ENCODE measurements around the gene CCDC30. TPM values are rescaled to one million over a fixed set of nuclear protein-coding genes. Genes with fewer than 3 reads are reported as not detected.

The CCDC30 gene
- total RNA-seq, 1 donor from 2014 or later, result 3.0 TPM

DNA sequence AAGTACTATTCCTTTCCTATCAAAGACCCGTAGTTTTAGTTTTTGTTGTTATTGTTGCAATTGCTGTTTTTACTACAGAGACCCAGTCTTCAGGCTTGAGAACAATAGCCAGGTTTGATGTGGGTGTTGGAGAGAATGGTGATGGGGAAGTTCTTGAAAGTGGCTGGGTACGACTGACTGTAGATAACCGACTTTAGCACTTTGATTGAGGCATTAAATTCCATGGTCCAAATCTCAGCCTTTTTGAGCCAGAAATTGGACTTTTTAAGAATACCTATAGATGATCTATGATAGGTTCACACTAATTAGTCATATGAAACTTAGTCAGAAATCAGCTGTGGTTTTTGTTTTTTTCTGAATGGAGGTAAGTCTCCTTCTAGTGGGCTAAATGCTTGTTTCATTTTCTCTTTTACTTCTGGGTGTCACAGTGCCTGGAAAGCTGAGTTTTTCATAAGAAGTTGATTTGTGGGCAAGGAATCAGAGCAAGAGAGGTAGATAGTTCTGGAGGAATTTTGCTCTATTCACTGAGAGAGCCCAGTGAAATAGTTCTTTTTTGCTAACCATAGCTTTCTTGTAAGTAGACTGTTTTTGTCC is 197.9 kb downstream of the CCDC30 start:
- no peak overlapping the region for H3K27ac Mint-ChIP-seq (ENCODE audit: unreplicated experiment)
- no peak for DNase-seq
- H3K9me3 Mint-ChIP-seq (ENCODE audit: unreplicated experiment), result peaks cover 2% of the 10 kb centered on the region
- H3K36me3 Mint-ChIP-seq (ENCODE audit: unreplicated experiment), result no peaks in the 10 kb centered on the region
- TF ChIP-seq, protein P1, sequence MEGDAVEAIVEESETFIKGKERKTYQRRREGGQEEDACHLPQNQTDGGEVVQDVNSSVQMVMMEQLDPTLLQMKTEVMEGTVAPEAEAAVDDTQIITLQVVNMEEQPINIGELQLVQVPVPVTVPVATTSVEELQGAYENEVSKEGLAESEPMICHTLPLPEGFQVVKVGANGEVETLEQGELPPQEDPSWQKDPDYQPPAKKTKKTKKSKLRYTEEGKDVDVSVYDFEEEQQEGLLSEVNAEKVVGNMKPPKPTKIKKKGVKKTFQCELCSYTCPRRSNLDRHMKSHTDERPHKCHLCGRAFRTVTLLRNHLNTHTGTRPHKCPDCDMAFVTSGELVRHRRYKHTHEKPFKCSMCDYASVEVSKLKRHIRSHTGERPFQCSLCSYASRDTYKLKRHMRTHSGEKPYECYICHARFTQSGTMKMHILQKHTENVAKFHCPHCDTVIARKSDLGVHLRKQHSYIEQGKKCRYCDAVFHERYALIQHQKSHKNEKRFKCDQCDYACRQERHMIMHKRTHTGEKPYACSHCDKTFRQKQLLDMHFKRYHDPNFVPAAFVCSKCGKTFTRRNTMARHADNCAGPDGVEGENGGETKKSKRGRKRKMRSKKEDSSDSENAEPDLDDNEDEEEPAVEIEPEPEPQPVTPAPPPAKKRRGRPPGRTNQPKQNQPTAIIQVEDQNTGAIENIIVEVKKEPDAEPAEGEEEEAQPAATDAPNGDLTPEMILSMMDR (IDR thresholded peaks at IDR 0.05; ENCODE audit: partially characterized antibody, unreplicated experiment), result no peak
- H3K27me3 Mint-ChIP-seq (ENCODE audit: unreplicated experiment), result no peaks in the 10 kb centered on the region
- no peak overlapping the region for H3K4me3 Mint-ChIP-seq (ENCODE audit: unreplicated experiment)
- H3K4me1 Mint-ChIP-seq (ENCODE audit: low read depth, unreplicated experiment), result peaks cover 8% of the 10 kb centered on the region

DNA sequence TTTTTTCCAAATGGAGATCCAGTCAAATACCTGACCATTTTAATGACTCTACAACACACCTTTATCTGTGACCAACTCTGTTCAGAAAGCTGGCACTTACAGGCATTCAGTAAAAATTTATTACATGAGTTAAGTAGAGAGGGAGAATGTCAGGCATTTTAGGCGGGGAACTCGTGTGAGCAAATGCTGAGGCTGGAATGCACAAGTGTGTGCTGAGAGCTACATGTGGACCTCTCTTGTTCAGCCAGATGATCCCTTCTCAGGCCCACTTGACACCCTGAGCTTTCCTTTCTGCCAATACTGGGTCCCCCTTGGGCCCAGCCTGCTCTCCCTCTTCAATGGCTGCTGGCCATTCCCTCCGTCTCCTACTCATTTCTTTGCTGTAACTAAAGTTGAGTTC is 206.8 kb downstream of the CCDC30 start:
- H3K9me3 Mint-ChIP-seq (ENCODE audit: unreplicated experiment), result no peaks in the 10 kb centered on the region
- no peak for DNase-seq
- TF ChIP-seq, protein P1 (IDR thresholded peaks at IDR 0.05; ENCODE audit: partially characterized antibody, unreplicated experiment), result no peak
- H3K4me1 Mint-ChIP-seq (ENCODE audit: low read depth, unreplicated experiment), result no peaks in the 10 kb centered on the region
- peaks cover 5% of the 10 kb centered on the region for H3K36me3 Mint-ChIP-seq (ENCODE audit: unreplicated experiment)
- peaks cover 2% of the 10 kb centered on the region for H3K27me3 Mint-ChIP-seq (ENCODE audit: unreplicated experiment)
- no peak overlapping the region for H3K4me3 Mint-ChIP-seq (ENCODE audit: unreplicated experiment)
- H3K27ac Mint-ChIP-seq (ENCODE audit: unreplicated experiment), result no peak overlapping the region

DNA sequence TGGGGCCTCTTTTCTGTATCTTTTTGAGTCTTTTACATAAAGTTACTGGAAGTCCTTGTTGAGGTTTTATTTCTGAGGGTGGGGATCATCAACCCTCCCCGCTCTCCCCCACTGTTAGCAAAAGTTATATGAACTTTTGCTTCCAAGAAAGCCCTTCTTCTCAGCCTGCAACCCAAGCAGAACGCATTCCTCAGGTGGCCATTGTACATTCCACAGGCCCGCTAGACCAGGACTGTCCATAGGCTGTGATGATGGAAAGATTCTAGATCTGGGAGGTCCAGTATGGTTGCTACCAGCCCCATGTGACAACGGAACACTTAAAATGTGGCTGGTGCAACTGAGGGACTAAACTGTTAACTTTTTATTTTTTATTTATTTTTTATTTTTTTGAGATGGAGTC is 207.3 kb downstream of the CCDC30 start:
- peaks cover 5% of the 10 kb centered on the region for H3K36me3 Mint-ChIP-seq (ENCODE audit: unreplicated experiment)
- H3K27ac Mint-ChIP-seq (ENCODE audit: unreplicated experiment), result no peak overlapping the region
- TF ChIP-seq, protein P1 (IDR thresholded peaks at IDR 0.05; ENCODE audit: partially characterized antibody, unreplicated experiment), result no peak
- peaks cover 2% of the 10 kb centered on the region for H3K27me3 Mint-ChIP-seq (ENCODE audit: unreplicated experiment)
- no peaks in the 10 kb centered on the region for H3K9me3 Mint-ChIP-seq (ENCODE audit: unreplicated experiment)
- no peaks in the 10 kb centered on the region for H3K4me1 Mint-ChIP-seq (ENCODE audit: low read depth, unreplicated experiment)
- DNase-seq, result no peak
- no peak overlapping the region for H3K4me3 Mint-ChIP-seq (ENCODE audit: unreplicated experiment)

DNA sequence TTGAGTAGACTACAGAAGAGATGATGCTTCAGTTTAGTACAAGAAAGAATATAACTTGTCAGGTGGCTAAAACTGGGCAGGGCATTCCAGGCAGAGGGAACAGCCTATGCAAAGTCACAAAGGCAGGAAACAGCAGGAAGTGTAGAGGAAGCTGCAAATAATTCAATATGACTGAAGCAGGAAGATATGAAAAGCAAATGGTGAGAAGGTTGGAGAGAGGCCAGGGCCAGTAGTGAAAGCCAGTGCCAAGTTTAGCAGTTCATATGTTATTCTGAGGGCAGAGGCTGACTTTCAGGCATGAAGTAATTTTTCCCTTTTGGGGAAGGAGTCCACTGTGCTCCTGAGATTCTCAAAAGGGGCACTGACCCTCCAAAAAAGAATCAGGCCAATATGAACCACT is 211.1 kb downstream of the CCDC30 start:
- Mint-ChIP-seq H3K27me3 (ENCODE audit: unreplicated experiment) (no peaks in the 10 kb centered on the region), H3K4me3 (ENCODE audit: unreplicated experiment) (no peak overlapping the region), H3K27ac (ENCODE audit: unreplicated experiment) (no peak overlapping the region), H3K4me1 (ENCODE audit: low read depth, unreplicated experiment) (no peaks in the 10 kb centered on the region), H3K9me3 (ENCODE audit: unreplicated experiment) (no peaks in the 10 kb centered on the region), H3K36me3 (ENCODE audit: unreplicated experiment) (peaks cover 5% of the 10 kb centered on the region)
- TF ChIP-seq, protein P1 (IDR thresholded peaks at IDR 0.05; ENCODE audit: partially characterized antibody, unreplicated experiment), result no peak
- DNase-seq, result no peak

DNA sequence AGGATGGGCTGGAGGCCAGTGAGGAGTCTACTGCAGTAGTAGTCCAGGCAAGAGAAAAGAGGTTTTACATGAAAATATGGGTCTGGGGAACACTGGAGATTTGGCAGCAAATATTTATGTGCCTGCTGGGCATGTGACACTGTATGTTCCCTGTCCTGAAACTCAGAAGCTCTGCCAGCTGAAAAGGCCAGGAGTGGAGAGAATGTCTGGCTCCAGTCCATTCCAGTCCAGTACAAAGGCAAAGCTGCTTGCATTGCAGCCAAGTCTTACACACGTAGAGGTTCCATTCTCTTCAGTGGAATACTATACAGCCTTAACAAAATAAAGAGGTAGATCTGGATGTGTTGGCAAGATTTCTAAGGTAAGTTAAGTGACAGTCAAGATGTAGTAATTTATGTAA is 211.6 kb downstream of the CCDC30 start:
- no peak for DNase-seq
- TF ChIP-seq, protein P1 (IDR thresholded peaks at IDR 0.05; ENCODE audit: partially characterized antibody, unreplicated experiment), result no peak
- no peak overlapping the region for H3K4me3 Mint-ChIP-seq (ENCODE audit: unreplicated experiment)
- peaks cover 5% of the 10 kb centered on the region for H3K36me3 Mint-ChIP-seq (ENCODE audit: unreplicated experiment)
- no peaks in the 10 kb centered on the region for H3K9me3 Mint-ChIP-seq (ENCODE audit: unreplicated experiment)
- H3K27ac Mint-ChIP-seq (ENCODE audit: unreplicated experiment), result no peak overlapping the region
- H3K4me1 Mint-ChIP-seq (ENCODE audit: low read depth, unreplicated experiment), result peaks cover 2% of the 10 kb centered on the region
- no peaks in the 10 kb centered on the region for H3K27me3 Mint-ChIP-seq (ENCODE audit: unreplicated experiment)

Measured in glutamatergic neuron (in vitro differentiated cells).